HepG2 (cell line): ENCODE results near the gene DCTN1. TPM values are rescaled to one million over a fixed set of nuclear protein-coding genes. Genes with fewer than 3 reads are reported as not detected.
A peak's percentile ranks its signal among the peaks of the same experiment; 100 is the strongest.

Experiments
- ATAC-seq: fragments of 200-7000 bp; cut with Tn5 transposase; 3 replicates; pipeline ENCODE4 v1.9.1; 2020; ENCODE audit warnings: mild to moderate bottlenecking, moderate library complexity
- BruUV-seq: library from RNA; stranded (reverse); fragments of 400-500 nt; replicated peaks from 2 replicates; lab custom pipeline; 2021; lab: Mats Ljungman, UMichigan
- CTCF ChIA-PET: fragments of 300-600 bp; formaldehyde crosslinking; extraction: SDS; loops from one replicate; lab custom pipeline; 2021; ENCODE audit warnings: low total read pairs, inconsistent platforms, low intra/inter-chr PET ratio; lab: Yijun Ruan, JAX
- POLR2A ChIA-PET: fragments of 350-600 bp; sonication (Branson Sonifier 250); formaldehyde crosslinking; loops from one replicate; lab custom pipeline; 2020; ENCODE audit warnings: antibody characterized with exemption, inconsistent platforms; lab: Yijun Ruan, JAX
- DNase-seq: peaks from one replicate; pipeline ENCODE4 v3.0.0-alpha.2; 2015; ENCODE audit warnings: low spot score
- FAIRE-seq: peaks from 3 replicates; lab custom pipeline; 2011; peaks lifted over from hg19 to GRCh38; lab: Jason Lieb, UNC
- H2AFZ ChIP-seq: one replicate; pipeline ENCODE4 v1.6.1; 2011; ENCODE audit warnings: low read length, inconsistent platforms
- H3K27ac ChIP-seq: fragments of 300-600 bp; 3 replicates; pipeline ENCODE4 v1.8.0; 2011; ENCODE audit warnings: mixed run types, mild to moderate bottlenecking, mixed read lengths, low read length, inconsistent platforms; ENCODE audit not compliant: insufficient read depth; ENCODE audit errors: extremely low read length
- H3K27me3 ChIP-seq, 2 experiments: fragments of 200-600 bp in 1 of 2; 2 replicates in 1 of 2; 3 replicates in 1 of 2; pipeline versions ENCODE4 v1.6.0 to v1.8.0; 2011; ENCODE audit warnings: low read length in 2 of 2, mild to moderate bottlenecking in 2 of 2, moderate library complexity in 2 of 2, inconsistent platforms in 1 of 2; ENCODE audit not compliant: insufficient read depth in 2 of 2, control insufficient read depth in 1 of 2
- H3K36me3 ChIP-seq, 2 experiments: fragments of 200-600 bp in 1 of 2; replicated peaks in 1 of 2; 2 replicates in 1 of 2; 3 replicates in 1 of 2; pipeline versions ENCODE4 v1.5.1 to v1.8.0; 2011; ENCODE audit warnings: low read length in 2 of 2, inconsistent platforms in 1 of 2; ENCODE audit not compliant: insufficient read depth in 2 of 2, control insufficient read depth in 1 of 2
- H3K4me1 ChIP-seq: 2 replicates; pipeline ENCODE4 v1.5.1; 2012; ENCODE audit warnings: low read length, inconsistent platforms; ENCODE audit not compliant: insufficient read depth
- H3K4me2 ChIP-seq: 2 replicates; pipeline ENCODE4 v1.6.0; 2011; ENCODE audit warnings: low read depth, low read length, inconsistent platforms
- H3K4me3 ChIP-seq, 3 experiments: fragments of 200-600 bp in 1 of 3; sonication (generic), shearing (Covaris generic) in 1 of 3; replicated peaks in 1 of 3; 2 replicates each; pipeline ENCODE4 v1.5.1; 2011 to 2016; ENCODE audit warnings: low read length in 3 of 3, inconsistent platforms in 2 of 3, low read depth in 2 of 3, mild to moderate bottlenecking in 2 of 3, control low read depth in 1 of 3, mixed read lengths in 1 of 3; ENCODE audit not compliant: insufficient read depth in 1 of 3
- H3K79me2 ChIP-seq: one replicate; pipeline ENCODE4 v1.6.1; 2011; ENCODE audit warnings: low read length, inconsistent platforms; ENCODE audit not compliant: insufficient read depth
- H3K9ac ChIP-seq: 2 replicates; pipeline ENCODE4 v1.6.0; 2011; ENCODE audit warnings: mild to moderate bottlenecking, low read depth, low read length, inconsistent platforms; ENCODE audit not compliant: insufficient read depth
- H3K9me3 ChIP-seq: 2 replicates; pipeline ENCODE4 v1.5.1; 2012; ENCODE audit warnings: mild to moderate bottlenecking, low read length
- H4K20me1 ChIP-seq: 2 replicates; pipeline ENCODE4 v1.6.0; 2011; ENCODE audit warnings: inconsistent platforms, mild to moderate bottlenecking, low read length, moderate library complexity; ENCODE audit not compliant: insufficient read depth
- RAD21 ChIP-seq: fragments of 450-650 bp; formaldehyde crosslinking; IDR thresholded peaks from 2 replicates; pipeline ENCODE4 v1.5.0; 2020; ENCODE audit warnings: mild to moderate bottlenecking
- SMC3 ChIP-seq: IDR thresholded peaks from 2 replicates; pipeline ENCODE4 v1.6.1; 2011; ENCODE audit warnings: low read length, improper control_type of control experiment
- STAG1 ChIP-seq: sonication (generic); formaldehyde crosslinking; IDR thresholded peaks from 2 replicates; pipeline ENCODE4 v1.4.0; 2020; ENCODE audit warnings: missing genetic modification reagents
- SUZ12 ChIP-seq: fragments of 150-350 bp; IDR thresholded peaks from 2 replicates; pipeline ENCODE4 v1.6.1; 2014; ENCODE audit warnings: low read depth, low read length
- XRCC5 ChIP-seq: fragments of 200-400 bp; formaldehyde crosslinking; optimal IDR thresholded peaks from 2 replicates; pipeline ENCODE3; 2017; ENCODE audit warnings: mild to moderate bottlenecking, low read length
- ZFX ChIP-seq: sonication (generic); formaldehyde crosslinking; IDR thresholded peaks from 2 replicates; pipeline ENCODE4 v1.4.0; 2020; ENCODE audit warnings: mild to moderate bottlenecking, low read depth, missing genetic modification reagents, moderate library complexity
- ZKSCAN8 ChIP-seq: IDR thresholded peaks from 2 replicates; pipeline ENCODE4 v1.6.1; 2016; ENCODE audit warnings: borderline replicate concordance, missing genetic modification reagents, missing compliant biosample characterization
- ZNF263 ChIP-seq: sonication (generic); formaldehyde crosslinking; IDR thresholded peaks from 2 replicates; pipeline ENCODE4 v1.4.0; 2020; ENCODE audit warnings: missing genetic modification reagents
- ZNF335 ChIP-seq: sonication (generic); formaldehyde crosslinking; IDR thresholded peaks from 2 replicates; pipeline ENCODE4 v1.4.0; 2020; ENCODE audit warnings: missing genetic modification reagents
- WGBS: methylation state at CpG from one replicate; pipeline ENCODE4 v1.1.6; 2017; ENCODE audit warnings: low lambda C conversion rate; 5-methylcytosine and 5-hydroxymethylcytosine counted together
- in situ Hi-C: cut with HindIII; loops from 2 replicates; pipeline ENCODE4 v1.10.0; 2017; ENCODE audit warnings: low pct_unique_long_range_greater_than_20kb; ENCODE audit not compliant: extremely low pct_ligation_motif_present
- intact Hi-C: fragments of 100-400 bp; cut with micrococcal nuclease; formaldehyde crosslinking; loops from one replicate; pipeline ENCODE4 v1.10.0; 2022; ENCODE audit not compliant: unreplicated experiment
- polyA plus RNA-seq, 8 experiments: library from polyadenylated mRNA; depleted of rRNA in 3 of 8; stranded (reverse) in 7 of 8; unstranded in 1 of 8; fragments of >200 nt; fragmentation: Illumina TruSeq in 4 of 8; extraction: Trizol in 4 of 8; gene quantifications; 2 replicates each; pipeline versions ENCODE4 v1.2.1 to v1.2.3, GENCODE V29; 2011 to 2016; ENCODE audit warnings: low read depth in 4 of 8, missing spikeins in 1 of 8, mixed read lengths in 1 of 8; ENCODE audit not compliant: insufficient read depth in 1 of 8
- total RNA-seq, 5 experiments: library from RNA; depleted of rRNA; stranded (reverse); fragments of >200 nt; fragmentation: Illumina TruSeq; extraction: Trizol; gene quantifications; 2 replicates each; pipeline ENCODE4 v1.2.3, GENCODE V29; 2016; ENCODE audit warnings: low read depth in 1 of 5
- TF ChIP-seq, protein P1 (sequence below): sonication (generic); formaldehyde crosslinking; IDR thresholded peaks from 2 replicates; pipeline ENCODE4 v1.5.0; 2020; ENCODE audit warnings: mild to moderate bottlenecking, missing genetic modification reagents, moderate library complexity

DCTN1 gene
- total and polyA plus RNA-seq, 2 of the 13 experiments (the other 11 are each of a cell fraction or from before 2014, with no cell fraction given): 73.2 to 122 TPM

DNA sequence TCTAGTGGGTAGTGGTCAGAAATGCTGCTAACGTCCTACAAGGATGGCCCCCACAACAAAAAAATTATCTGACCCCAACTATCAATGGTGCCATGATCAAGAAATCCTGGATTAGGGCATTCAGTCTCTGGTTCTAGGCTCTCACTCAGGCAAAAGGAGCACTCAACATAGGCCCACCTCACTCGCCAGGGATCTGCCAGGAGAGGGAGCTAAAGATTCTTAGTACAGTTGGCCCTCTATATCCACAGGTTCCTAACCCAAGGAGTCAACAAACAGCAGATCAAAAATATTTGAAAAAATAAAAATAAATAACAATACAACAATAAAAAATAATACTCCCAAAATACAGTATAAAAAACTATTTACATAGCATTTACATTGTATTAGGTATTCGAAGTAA lies 46.9 kb downstream of the DCTN1 start:
- CTCF ChIA-PET: interaction anchor here (0.9 to 1.7 kb wide), 3 partner anchors 67 to 254 kb away, joined by 4 to 9 read pairs (median 8); no protein-coding TSS in a partner anchor
- DNase-seq: peak; percentile 63

More for the DNA sequence above, 46.9 kb downstream of the DCTN1 start:
- ATAC-seq: peak; percentile 90
- Histone ChIP-seq H3K27me3 (no peaks in the 10 kb centered on the region), H3K79me2 (no peaks in the 10 kb centered on the region), H3K4me1 (no peaks in the 10 kb centered on the region), H3K4me3 (no peak overlapping the region), H3K27ac (no peak overlapping the region), H3K9ac (no peak overlapping the region), H3K4me2 (no peak overlapping the region), H2AFZ (no peak overlapping the region), H3K9me3 (no peaks in the 10 kb centered on the region), H4K20me1 (no peaks in the 10 kb centered on the region), H3K36me3 (no peaks in the 10 kb centered on the region)
- peak; percentile 76 for FAIRE-seq
- 23% methylated on average over 3 of the region's 3 CpGs for WGBS
- BruUV-seq: no TSS peak
- TF ChIP-seq RAD21 (CRISPR knock-in tag) (peak; percentile 48), XRCC5 (peak; percentile 61), SUZ12 (no peak), SMC3 (peak; percentile 78), ZNF263 (CRISPR knock-in tag) (peak; percentile 57; the same call in 1 of the 2 replicates), ZFX (CRISPR knock-in tag) (peak; percentile 28; the same call in 1 of the 2 replicates), ZKSCAN8 (CRISPR knock-in tag) (no peak), STAG1 (CRISPR knock-in tag) (peak; percentile 81), ZNF335 (peak; percentile 79; the same call in 1 of the 2 replicates)
- TF ChIP-seq, protein P1, sequence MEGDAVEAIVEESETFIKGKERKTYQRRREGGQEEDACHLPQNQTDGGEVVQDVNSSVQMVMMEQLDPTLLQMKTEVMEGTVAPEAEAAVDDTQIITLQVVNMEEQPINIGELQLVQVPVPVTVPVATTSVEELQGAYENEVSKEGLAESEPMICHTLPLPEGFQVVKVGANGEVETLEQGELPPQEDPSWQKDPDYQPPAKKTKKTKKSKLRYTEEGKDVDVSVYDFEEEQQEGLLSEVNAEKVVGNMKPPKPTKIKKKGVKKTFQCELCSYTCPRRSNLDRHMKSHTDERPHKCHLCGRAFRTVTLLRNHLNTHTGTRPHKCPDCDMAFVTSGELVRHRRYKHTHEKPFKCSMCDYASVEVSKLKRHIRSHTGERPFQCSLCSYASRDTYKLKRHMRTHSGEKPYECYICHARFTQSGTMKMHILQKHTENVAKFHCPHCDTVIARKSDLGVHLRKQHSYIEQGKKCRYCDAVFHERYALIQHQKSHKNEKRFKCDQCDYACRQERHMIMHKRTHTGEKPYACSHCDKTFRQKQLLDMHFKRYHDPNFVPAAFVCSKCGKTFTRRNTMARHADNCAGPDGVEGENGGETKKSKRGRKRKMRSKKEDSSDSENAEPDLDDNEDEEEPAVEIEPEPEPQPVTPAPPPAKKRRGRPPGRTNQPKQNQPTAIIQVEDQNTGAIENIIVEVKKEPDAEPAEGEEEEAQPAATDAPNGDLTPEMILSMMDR (CRISPR knock-in tag): peak; percentile 75
- intact Hi-C loops (loop anchor here (1.0 to 5.0 kb wide), 3 partner anchors 59 to 254 kb away; no protein-coding TSS in a partner anchor), in situ Hi-C loops (no loop called here)
- POLR2A ChIA-PET: interaction anchor here (1.5 kb wide), 1 partner anchor 125 kb away, joined by 3 read pairs; the partner anchor contains the start of gene WBP1
